HepG2 (cell line): Measurements from ENCODE around the gene POLN. TPM values are rescaled to one million over a fixed set of nuclear protein-coding genes. Genes with fewer than 3 reads are reported as not detected.

Experiments used
- RARA ChIP-seq: IDR thresholded peaks from 2 replicates; pipeline ENCODE4 v1.6.1; 2016; ENCODE audit warnings: missing genetic modification reagents, missing compliant biosample characterization
- TEAD3 ChIP-seq: optimal IDR thresholded peaks from 2 replicates; pipeline ENCODE3; 2016; ENCODE audit warnings: borderline replicate concordance
- ZKSCAN8 ChIP-seq: IDR thresholded peaks from 2 replicates; pipeline ENCODE4 v1.6.1; 2016; ENCODE audit warnings: borderline replicate concordance, missing genetic modification reagents, missing compliant biosample characterization
- ZNF225 ChIP-seq: sonication (generic); formaldehyde crosslinking; IDR thresholded peaks from 2 replicates; pipeline ENCODE4 v1.4.0; 2020; ENCODE audit warnings: mild to moderate bottlenecking, missing genetic modification reagents
- ZNF235 ChIP-seq: sonication (generic); formaldehyde crosslinking; IDR thresholded peaks from 2 replicates; pipeline ENCODE4 v1.8.1; 2023; ENCODE audit warnings: mild to moderate bottlenecking, missing genetic modification reagents, borderline replicate concordance
- ZNF326 ChIP-seq: sonication (generic); formaldehyde crosslinking; IDR thresholded peaks from 2 replicates; pipeline ENCODE4 v1.4.0; 2020; ENCODE audit warnings: missing genetic modification reagents, borderline replicate concordance
- ZNF446 ChIP-seq: sonication (generic); formaldehyde crosslinking; IDR thresholded peaks from 2 replicates; pipeline ENCODE4 v1.5.0; 2020; ENCODE audit warnings: mild to moderate bottlenecking, missing genetic modification reagents
- ZNF724P ChIP-seq: sonication (generic); formaldehyde crosslinking; IDR thresholded peaks from 2 replicates; pipeline ENCODE4 v1.8.0; 2022; ENCODE audit warnings: missing genetic modification reagents, borderline replicate concordance
- ZNF841 ChIP-seq: sonication (generic); formaldehyde crosslinking; IDR thresholded peaks from 2 replicates; pipeline ENCODE4 v1.8.1; 2023; ENCODE audit warnings: missing genetic modification reagents, borderline replicate concordance
- polyA plus RNA-seq, 8 experiments: library from polyadenylated mRNA; depleted of rRNA in 3 of 8; stranded (reverse) in 7 of 8; unstranded in 1 of 8; fragments of >200 nt; fragmentation: Illumina TruSeq in 4 of 8; extraction: Trizol in 4 of 8; gene quantifications; 2 replicates each; pipeline versions ENCODE4 v1.2.1 to v1.2.3, GENCODE V29; 2011 to 2016; ENCODE audit warnings: low read depth in 4 of 8, missing spikeins in 1 of 8, mixed read lengths in 1 of 8; ENCODE audit not compliant: insufficient read depth in 1 of 8
- total RNA-seq, 5 experiments: library from RNA; depleted of rRNA; stranded (reverse); fragments of >200 nt; fragmentation: Illumina TruSeq; extraction: Trizol; gene quantifications; 2 replicates each; pipeline ENCODE4 v1.2.3, GENCODE V29; 2016; ENCODE audit warnings: low read depth in 1 of 5
- TF ChIP-seq, protein P1 (sequence below): IDR thresholded peaks from 2 replicates; pipeline ENCODE4 v1.6.1; 2016
- TF ChIP-seq, protein P2 (sequence below), 2 experiments: sonication (generic) in 1 of 2; formaldehyde crosslinking in 1 of 2; IDR thresholded peaks; 2 replicates each; pipeline versions ENCODE4 v1.4.0 to v1.6.1; 2016 to 2020; ENCODE audit warnings: borderline replicate concordance in 1 of 2, low read depth in 1 of 2, mild to moderate bottlenecking in 1 of 2, missing genetic modification reagents in 1 of 2
- TF ChIP-seq, protein P3 (sequence below): sonication (generic); formaldehyde crosslinking; IDR thresholded peaks from 2 replicates; pipeline ENCODE4 v1.4.0; 2020; ENCODE audit warnings: low read depth, mild to moderate bottlenecking, missing genetic modification reagents
- TF ChIP-seq, protein P4 (sequence below): sonication (generic); formaldehyde crosslinking; IDR thresholded peaks from 2 replicates; pipeline ENCODE4 v1.4.0; 2020; ENCODE audit warnings: missing genetic modification reagents, borderline replicate concordance
- TF ChIP-seq, protein P5 (sequence below): sonication (generic); formaldehyde crosslinking; IDR thresholded peaks from 2 replicates; pipeline ENCODE4 v1.4.0; 2020; ENCODE audit warnings: missing genetic modification reagents
- TF ChIP-seq, protein P6 (sequence below): IDR thresholded peaks from 2 replicates; pipeline ENCODE4 v1.6.1; 2016; ENCODE audit warnings: mild to moderate bottlenecking, missing biosample characterization, missing genetic modification reagents
- TF ChIP-seq, protein P7 (sequence below): IDR thresholded peaks from 2 replicates; pipeline ENCODE4 v1.6.1; 2016; ENCODE audit warnings: mild to moderate bottlenecking

POLN gene
- total and polyA plus RNA-seq, 2 of the 13 experiments (the other 11 are each of a cell fraction or from before 2014, with no cell fraction given), result 0.93 to 1.5 TPM

DNA sequence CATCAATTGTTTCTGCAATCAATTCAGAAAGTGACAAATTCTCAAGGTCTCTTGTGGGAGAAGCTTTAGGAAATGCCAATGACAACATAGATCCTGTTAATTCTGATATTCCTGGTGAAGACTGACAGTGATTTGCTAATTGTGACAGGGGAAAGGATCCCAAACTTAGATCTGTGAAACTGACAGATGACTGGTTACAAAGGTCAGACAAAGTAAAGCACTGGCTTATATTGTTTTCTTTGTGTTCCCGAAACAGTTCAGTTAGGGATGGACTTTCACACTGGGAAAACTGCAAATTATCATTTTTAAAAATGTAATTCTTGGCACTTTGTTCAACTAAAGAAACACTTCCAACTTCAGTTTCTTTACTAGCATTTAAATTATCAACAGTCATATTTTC, 152.7 kb downstream of the POLN start (continued):
- TF ChIP-seq ZNF326 (CRISPR knock-in tag), result no peak
- TF ChIP-seq, protein P1, sequence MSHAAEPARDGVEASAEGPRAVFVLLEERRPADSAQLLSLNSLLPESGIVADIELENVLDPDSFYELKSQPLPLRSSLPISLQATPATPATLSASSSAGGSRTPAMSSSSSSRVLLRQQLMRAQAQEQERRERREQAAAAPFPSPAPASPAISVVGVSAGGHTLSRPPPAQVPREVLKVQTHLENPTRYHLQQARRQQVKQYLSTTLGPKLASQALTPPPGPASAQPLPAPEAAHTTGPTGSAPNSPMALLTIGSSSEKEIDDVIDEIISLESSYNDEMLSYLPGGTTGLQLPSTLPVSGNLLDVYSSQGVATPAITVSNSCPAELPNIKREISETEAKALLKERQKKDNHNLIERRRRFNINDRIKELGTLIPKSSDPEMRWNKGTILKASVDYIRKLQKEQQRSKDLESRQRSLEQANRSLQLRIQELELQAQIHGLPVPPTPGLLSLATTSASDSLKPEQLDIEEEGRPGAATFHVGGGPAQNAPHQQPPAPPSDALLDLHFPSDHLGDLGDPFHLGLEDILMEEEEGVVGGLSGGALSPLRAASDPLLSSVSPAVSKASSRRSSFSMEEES (CRISPR knock-in tag), result no peak
- no peak for TF ChIP-seq ZNF724P (CRISPR knock-in tag)
- TF ChIP-seq, protein P2, sequence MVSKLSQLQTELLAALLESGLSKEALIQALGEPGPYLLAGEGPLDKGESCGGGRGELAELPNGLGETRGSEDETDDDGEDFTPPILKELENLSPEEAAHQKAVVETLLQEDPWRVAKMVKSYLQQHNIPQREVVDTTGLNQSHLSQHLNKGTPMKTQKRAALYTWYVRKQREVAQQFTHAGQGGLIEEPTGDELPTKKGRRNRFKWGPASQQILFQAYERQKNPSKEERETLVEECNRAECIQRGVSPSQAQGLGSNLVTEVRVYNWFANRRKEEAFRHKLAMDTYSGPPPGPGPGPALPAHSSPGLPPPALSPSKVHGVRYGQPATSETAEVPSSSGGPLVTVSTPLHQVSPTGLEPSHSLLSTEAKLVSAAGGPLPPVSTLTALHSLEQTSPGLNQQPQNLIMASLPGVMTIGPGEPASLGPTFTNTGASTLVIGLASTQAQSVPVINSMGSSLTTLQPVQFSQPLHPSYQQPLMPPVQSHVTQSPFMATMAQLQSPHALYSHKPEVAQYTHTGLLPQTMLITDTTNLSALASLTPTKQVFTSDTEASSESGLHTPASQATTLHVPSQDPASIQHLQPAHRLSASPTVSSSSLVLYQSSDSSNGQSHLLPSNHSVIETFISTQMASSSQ (IDR thresholded peaks at IDR 0.05; ENCODE audit: low read depth), result no peak
- TF ChIP-seq, protein P2 (CRISPR knock-in tag; IDR thresholded peaks at IDR 0.05; ENCODE audit: borderline replicate concordance), result no peak
- TF ChIP-seq, protein P3, sequence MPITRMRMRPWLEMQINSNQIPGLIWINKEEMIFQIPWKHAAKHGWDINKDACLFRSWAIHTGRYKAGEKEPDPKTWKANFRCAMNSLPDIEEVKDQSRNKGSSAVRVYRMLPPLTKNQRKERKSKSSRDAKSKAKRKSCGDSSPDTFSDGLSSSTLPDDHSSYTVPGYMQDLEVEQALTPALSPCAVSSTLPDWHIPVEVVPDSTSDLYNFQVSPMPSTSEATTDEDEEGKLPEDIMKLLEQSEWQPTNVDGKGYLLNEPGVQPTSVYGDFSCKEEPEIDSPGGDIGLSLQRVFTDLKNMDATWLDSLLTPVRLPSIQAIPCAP, result no peak
- TF ChIP-seq, protein P4, sequence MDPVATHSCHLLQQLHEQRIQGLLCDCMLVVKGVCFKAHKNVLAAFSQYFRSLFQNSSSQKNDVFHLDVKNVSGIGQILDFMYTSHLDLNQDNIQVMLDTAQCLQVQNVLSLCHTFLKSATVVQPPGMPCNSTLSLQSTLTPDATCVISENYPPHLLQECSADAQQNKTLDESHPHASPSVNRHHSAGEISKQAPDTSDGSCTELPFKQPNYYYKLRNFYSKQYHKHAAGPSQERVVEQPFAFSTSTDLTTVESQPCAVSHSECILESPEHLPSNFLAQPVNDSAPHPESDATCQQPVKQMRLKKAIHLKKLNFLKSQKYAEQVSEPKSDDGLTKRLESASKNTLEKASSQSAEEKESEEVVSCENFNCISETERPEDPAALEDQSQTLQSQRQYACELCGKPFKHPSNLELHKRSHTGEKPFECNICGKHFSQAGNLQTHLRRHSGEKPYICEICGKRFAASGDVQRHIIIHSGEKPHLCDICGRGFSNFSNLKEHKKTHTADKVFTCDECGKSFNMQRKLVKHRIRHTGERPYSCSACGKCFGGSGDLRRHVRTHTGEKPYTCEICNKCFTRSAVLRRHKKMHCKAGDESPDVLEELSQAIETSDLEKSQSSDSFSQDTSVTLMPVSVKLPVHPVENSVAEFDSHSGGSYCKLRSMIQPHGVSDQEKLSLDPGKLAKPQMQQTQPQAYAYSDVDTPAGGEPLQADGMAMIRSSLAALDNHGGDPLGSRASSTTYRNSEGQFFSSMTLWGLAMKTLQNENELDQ (CRISPR knock-in tag), result no peak
- TF ChIP-seq, protein P5, sequence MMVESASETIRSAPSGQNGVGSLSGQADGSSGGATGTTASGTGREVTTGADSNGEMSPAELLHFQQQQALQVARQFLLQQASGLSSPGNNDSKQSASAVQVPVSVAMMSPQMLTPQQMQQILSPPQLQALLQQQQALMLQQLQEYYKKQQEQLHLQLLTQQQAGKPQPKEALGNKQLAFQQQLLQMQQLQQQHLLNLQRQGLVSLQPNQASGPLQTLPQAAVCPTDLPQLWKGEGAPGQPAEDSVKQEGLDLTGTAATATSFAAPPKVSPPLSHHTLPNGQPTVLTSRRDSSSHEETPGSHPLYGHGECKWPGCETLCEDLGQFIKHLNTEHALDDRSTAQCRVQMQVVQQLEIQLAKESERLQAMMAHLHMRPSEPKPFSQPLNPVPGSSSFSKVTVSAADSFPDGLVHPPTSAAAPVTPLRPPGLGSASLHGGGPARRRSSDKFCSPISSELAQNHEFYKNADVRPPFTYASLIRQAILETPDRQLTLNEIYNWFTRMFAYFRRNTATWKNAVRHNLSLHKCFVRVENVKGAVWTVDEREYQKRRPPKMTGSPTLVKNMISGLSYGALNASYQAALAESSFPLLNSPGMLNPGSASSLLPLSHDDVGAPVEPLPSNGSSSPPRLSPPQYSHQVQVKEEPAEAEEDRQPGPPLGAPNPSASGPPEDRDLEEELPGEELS (CRISPR knock-in tag), result peak; percentile 35; the same call in 1 of the 2 replicates
- TF ChIP-seq ZKSCAN8 (CRISPR knock-in tag), result no peak
- no peak for TF ChIP-seq TEAD3 (CRISPR knock-in tag)
- TF ChIP-seq ZNF235 (CRISPR knock-in tag), result no peak
- TF ChIP-seq ZNF225 (CRISPR knock-in tag), result no peak
- TF ChIP-seq, protein P6, sequence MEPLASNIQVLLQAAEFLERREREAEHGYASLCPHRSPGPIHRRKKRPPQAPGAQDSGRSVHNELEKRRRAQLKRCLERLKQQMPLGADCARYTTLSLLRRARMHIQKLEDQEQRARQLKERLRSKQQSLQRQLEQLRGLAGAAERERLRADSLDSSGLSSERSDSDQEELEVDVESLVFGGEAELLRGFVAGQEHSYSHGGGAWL (CRISPR knock-in tag), result no peak
- TF ChIP-seq, protein P7, sequence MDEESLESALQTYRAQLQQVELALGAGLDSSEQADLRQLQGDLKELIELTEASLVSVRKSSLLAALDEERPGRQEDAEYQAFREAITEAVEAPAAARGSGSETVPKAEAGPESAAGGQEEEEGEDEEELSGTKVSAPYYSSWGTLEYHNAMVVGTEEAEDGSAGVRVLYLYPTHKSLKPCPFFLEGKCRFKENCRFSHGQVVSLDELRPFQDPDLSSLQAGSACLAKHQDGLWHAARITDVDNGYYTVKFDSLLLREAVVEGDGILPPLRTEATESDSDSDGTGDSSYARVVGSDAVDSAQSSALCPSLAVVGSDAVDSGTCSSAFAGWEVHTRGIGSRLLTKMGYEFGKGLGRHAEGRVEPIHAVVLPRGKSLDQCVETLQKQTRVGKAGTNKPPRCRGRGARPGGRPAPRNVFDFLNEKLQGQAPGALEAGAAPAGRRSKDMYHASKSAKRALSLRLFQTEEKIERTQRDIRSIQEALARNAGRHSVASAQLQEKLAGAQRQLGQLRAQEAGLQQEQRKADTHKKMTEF (CRISPR knock-in tag), result no peak
- no peak for TF ChIP-seq ZNF446 (CRISPR knock-in tag)
- no peak for TF ChIP-seq ZNF841
- no peak; the same call in 1 of the 2 replicates for TF ChIP-seq RARA
